LNCaP clone FGC (cell line): ENCODE measurements around the gene FCRL6.

Experiments used
- DNase-seq: peaks from one replicate; pipeline ENCODE4 v3.0.0-alpha.2; 2011; ENCODE audit warnings: low read depth
- H3K4me3 ChIP-seq: 2 replicates; pipeline ENCODE4 v1.5.1; 2011; ENCODE audit warnings: mild to moderate bottlenecking, low read depth, low read length, control low read depth
- CTCF ChIP-seq: IDR thresholded peaks from 2 replicates; pipeline ENCODE4 v1.5.1; 2012; ENCODE audit warnings: mild to moderate bottlenecking; ENCODE audit not compliant: control insufficient read depth, insufficient read depth; ENCODE audit errors: extremely low read depth

FCRL6 gene

GRCh38 chr1:159774465-159774864, 27.7 kb upstream of the FCRL6 start:
- DNase-seq: no peak
- no peak overlapping the region for H3K4me3 ChIP-seq
- TF ChIP-seq CTCF: no peak

- no peak for DNase-seq
- H3K4me3 ChIP-seq: no peak overlapping the region
- peak; percentile 54 for TF ChIP-seq CTCF
These were observed 26.4 kb upstream of the FCRL6 start for GRCh38 chr1:159775716-159776115.

- TF ChIP-seq CTCF: no peak
- DNase-seq: no peak
- H3K4me3 ChIP-seq: no peak overlapping the region
These were observed 23.9 kb upstream of the FCRL6 start for GRCh38 chr1:159778266-159778665.

GRCh38 chr1:159779403-159779851, 22.7 kb upstream of the FCRL6 start:
- peak; percentile 28 for DNase-seq
- no peak overlapping the region for H3K4me3 ChIP-seq
- TF ChIP-seq CTCF: no peak

GRCh38 chr1:159780583-159781582, 21.3 kb upstream of the FCRL6 start, which contains the start of gene DUSP23:
TSS of gene DUSP23 (plus strand) at chr1:159780962. CDS start at chr1:159781101, 139 bp downstream.
- DNase-seq: peak; percentile 84
- H3K4me3 ChIP-seq: peak within 1 kb of the TSS; percentile 59
- peak; percentile 82 for TF ChIP-seq CTCF

GRCh38 chr1:159781992-159782391, 20.2 kb upstream of the FCRL6 start:
- no peak for DNase-seq
- H3K4me3 ChIP-seq: peak overlapping the region; percentile 59
- TF ChIP-seq CTCF: no peak
